ENCODE measurements around the gene TM6SF1.

Gene TM6SF1

GRCh38 chr15:83155942-83156341, 48.5 kb downstream of the TM6SF1 start:
- ChIA-PET POLR2A (no interaction called here), CTCF (no interaction called here)
- DNase-seq (ENCODE audit: low read depth, low spot score) = no peak
- no peak overlapping the region for H3K4me3 ChIP-seq (ENCODE audit: low read depth, low read length)
- TF ChIP-seq CTCF (IDR thresholded peaks at IDR 0.05; ENCODE audit: insufficient read depth, low read length, missing control alignments) = no peak

- DNase-seq (ENCODE audit: low read depth, low spot score) = no peak
- no peak overlapping the region for H3K4me3 ChIP-seq (ENCODE audit: low read depth, low read length)
- POLR2A ChIA-PET = no interaction called here
- TF ChIP-seq CTCF (IDR thresholded peaks at IDR 0.05; ENCODE audit: insufficient read depth, low read length, missing control alignments) = no peak
- CTCF ChIA-PET = no interaction called here
These were observed 50.9 kb downstream of the TM6SF1 start for GRCh38 chr15:83158393-83158792.

- H3K4me3 ChIP-seq (ENCODE audit: low read depth, low read length) = no peak overlapping the region
- no peak for TF ChIP-seq CTCF (IDR thresholded peaks at IDR 0.05; ENCODE audit: insufficient read depth, low read length, missing control alignments)
- CTCF ChIA-PET = no interaction called here
- POLR2A ChIA-PET = no interaction called here
- DNase-seq (ENCODE audit: low read depth, low spot score) = no peak
These were observed 53.3 kb downstream of the TM6SF1 start for GRCh38 chr15:83160741-83161140.

GRCh38 chr15:83163032-83163431, 55.6 kb downstream of the TM6SF1 start:
- POLR2A ChIA-PET = no interaction called here
- TF ChIP-seq CTCF (IDR thresholded peaks at IDR 0.05; ENCODE audit: insufficient read depth, low read length, missing control alignments) = no peak
- no peak for DNase-seq (ENCODE audit: low read depth, low spot score)
- CTCF ChIA-PET = interaction anchor here (0.9 kb wide), 1 partner anchor 43 kb away, joined by 5 read pairs; no protein-coding TSS in a partner anchor
- no peak overlapping the region for H3K4me3 ChIP-seq (ENCODE audit: low read depth, low read length)

- no peak for TF ChIP-seq CTCF (IDR thresholded peaks at IDR 0.05; ENCODE audit: insufficient read depth, low read length, missing control alignments)
- ChIA-PET CTCF (no interaction called here), POLR2A (no interaction called here)
- H3K4me3 ChIP-seq (ENCODE audit: low read depth, low read length) = no peak overlapping the region
- DNase-seq (ENCODE audit: low read depth, low spot score) = peak; percentile 56
These were observed 56.8 kb downstream of the TM6SF1 start for GRCh38 chr15:83164111-83164770.

GRCh38 chr15:83164771-83165404, 57.4 kb downstream of the TM6SF1 start:
- no peak overlapping the region for H3K4me3 ChIP-seq (ENCODE audit: low read depth, low read length)
- CTCF ChIA-PET = no interaction called here
- no peak for DNase-seq (ENCODE audit: low read depth, low spot score)
- no peak for TF ChIP-seq CTCF (IDR thresholded peaks at IDR 0.05; ENCODE audit: insufficient read depth, low read length, missing control alignments)
- POLR2A ChIA-PET = no interaction called here

Data from AG04449 (cell line).